Esophagus muscularis mucosa (tissue), 4 donors: ENCODE data around the gene SERINC2.

Source experiments
- CTCF ChIP-seq, 3 experiments: fragments of 200-600 bp in 2 of 3; fragments of 450-650 bp in 1 of 3; sonication (generic) in 2 of 3; IDR thresholded peaks; one replicate each; pipeline ENCODE4 v1.5.1; 2017 to 2019; ENCODE audit warnings: antibody characterized with exemption in 3 of 3, mild to moderate bottlenecking in 2 of 3, moderate library complexity in 1 of 3
- EP300 ChIP-seq: sonication (generic); formaldehyde crosslinking; IDR thresholded peaks from one replicate; pipeline ENCODE4 v1.6.1; 2017; ENCODE audit warnings: antibody characterized with exemption
- POLR2A ChIP-seq: fragments of 450-650 bp; IDR thresholded peaks from one replicate; pipeline ENCODE4 v1.6.1; 2017; ENCODE audit warnings: antibody characterized with exemption, moderate library complexity, mild to moderate bottlenecking, low read depth
- POLR2AphosphoS5 ChIP-seq, 2 donors: sonication (generic); formaldehyde crosslinking; IDR thresholded peaks; one replicate each; pipeline ENCODE4 v1.6.1; 2017; ENCODE audit warnings: antibody characterized with exemption in 2 of 2

- TF ChIP-seq CTCF (IDR thresholded peaks at IDR 0.05) (no peak), EP300 (no peak), POLR2A (no peak), POLR2AphosphoS5 (IDR thresholded peaks at IDR 0.05) (no peak)
These were observed 41.0 kb upstream of the SERINC2 start for GRCh38 chr1:31372051-31372450.
